Activated CD8-positive, alpha-beta T cell treated with anti-CD3 and anti-CD28 coated beads for 36 hours (primary cell): Measurements from ENCODE around the gene STK32C. TPM values are rescaled to one million over a fixed set of nuclear protein-coding genes. Genes with fewer than 3 reads are reported as not detected.

Source experiments
- ATAC-seq: fragments of 200-7000 bp; cut with Tn5 transposase; one replicate; pipeline ENCODE4 v1.10.0; 2021; ENCODE audit warnings: mild to moderate bottlenecking, moderate library complexity
- CTCF ChIA-PET: fragments of 350-600 bp; sonication (Branson Sonifier 250); formaldehyde crosslinking; loops from one replicate; lab custom pipeline; 2021; ENCODE audit warnings: antibody characterized with exemption; lab: Charles Lee
- POLR2A ChIA-PET: fragments of 350-600 bp; sonication (Branson Sonifier 250); formaldehyde crosslinking; loops from one replicate; lab custom pipeline; 2021; ENCODE audit warnings: antibody characterized with exemption; lab: Charles Lee
- DNase-seq: peaks from one replicate; pipeline ENCODE4 v3.0.0-alpha.2; 2020
- H3K27ac Mint-ChIP-seq: one replicate; pipeline ENCODE4 v1.8.0; 2021; ENCODE audit warnings: mild to moderate bottlenecking, mixed read lengths
- H3K27me3 Mint-ChIP-seq: one replicate; pipeline ENCODE4 v1.8.0; 2021; ENCODE audit warnings: mixed read lengths
- H3K36me3 Mint-ChIP-seq: one replicate; pipeline ENCODE4 v1.8.0; 2021; ENCODE audit warnings: low read depth, mixed read lengths
- H3K4me1 Mint-ChIP-seq: one replicate; pipeline ENCODE4 v1.8.0; 2021; ENCODE audit warnings: low read depth, mixed read lengths
- H3K4me3 Mint-ChIP-seq: one replicate; pipeline ENCODE4 v1.8.0; 2021; ENCODE audit warnings: mild to moderate bottlenecking, moderate library complexity, mixed read lengths
- H3K9me3 Mint-ChIP-seq: one replicate; pipeline ENCODE4 v1.8.0; 2021; ENCODE audit warnings: mixed read lengths
- CTCF ChIP-seq: fragments of 200-600 bp; IDR thresholded peaks from one replicate; pipeline ENCODE4 v1.8.0; 2022; ENCODE audit warnings: antibody characterized with exemption, mild to moderate bottlenecking
- intact Hi-C: fragments of 100-400 bp; cut with micrococcal nuclease; formaldehyde crosslinking; loops from one replicate; pipeline ENCODE4 v1.10.0; 2022
- total RNA-seq, 2 experiments: library from RNA; stranded (reverse); gene quantifications; one replicate each; pipeline ENCODE4 v1.2.3, GENCODE V29; 2021

STK32C gene
- total RNA-seq, 2 experiments from 2014 or later, result 29.3 to 31.4 TPM

- ATAC-seq (no peak), DNase-seq (no peak)
- ChIA-PET POLR2A (no interaction called here), CTCF (no interaction called here)
- intact Hi-C loops, result no loop called here
- no peak for TF ChIP-seq CTCF
- H3K27ac Mint-ChIP-seq, result no peak overlapping the region
- peaks cover 37% of the 10 kb centered on the region for H3K4me1 Mint-ChIP-seq
- H3K4me3 Mint-ChIP-seq, result no peak overlapping the region
- H3K27me3 Mint-ChIP-seq, result no peaks in the 10 kb centered on the region
- H3K36me3 Mint-ChIP-seq, result peaks cover 36% of the 10 kb centered on the region
- H3K9me3 Mint-ChIP-seq, result peaks cover 9% of the 10 kb centered on the region
These were observed 16.4 kb upstream of the STK32C start for GRCh38 chr10:132324186-132324585.

- no peak for DNase-seq
- H3K9me3 Mint-ChIP-seq, result peaks cover 4% of the 10 kb centered on the region
- H3K4me1 Mint-ChIP-seq, result peaks cover 23% of the 10 kb centered on the region
- no peak overlapping the region for H3K27ac Mint-ChIP-seq
- ATAC-seq, result no peak
- POLR2A ChIA-PET, result no interaction called here
- no peaks in the 10 kb centered on the region for H3K27me3 Mint-ChIP-seq
- intact Hi-C loops, result no loop called here
- CTCF ChIA-PET, result no interaction called here
- no peak for TF ChIP-seq CTCF
- H3K4me3 Mint-ChIP-seq, result no peak overlapping the region
- H3K36me3 Mint-ChIP-seq, result peaks cover 24% of the 10 kb centered on the region
These were observed 14.9 kb upstream of the STK32C start for GRCh38 chr10:132322586-132323048.

- ChIA-PET CTCF (no interaction called here), POLR2A (no interaction called here)
- intact Hi-C loops, result no loop called here
- Mint-ChIP-seq H3K27ac (no peak overlapping the region), H3K36me3 (peaks cover 19% of the 10 kb centered on the region), H3K9me3 (peaks cover under 1% of the 10 kb centered on the region), H3K27me3 (no peaks in the 10 kb centered on the region), H3K4me1 (peaks cover 17% of the 10 kb centered on the region), H3K4me3 (no peak overlapping the region)
- no peak for TF ChIP-seq CTCF
- ATAC-seq (no peak), DNase-seq (no peak)
These were observed 14.0 kb upstream of the STK32C start for GRCh38 chr10:132321726-132322125.

GRCh38 chr10:132320654-132321469, 13.1 kb upstream of the STK32C start:
- POLR2A ChIA-PET, result interaction anchor here (0.8 kb wide), 1 partner anchor 19 kb away, joined by 3 read pairs; no protein-coding TSS in a partner anchor
- no peak overlapping the region for H3K27ac Mint-ChIP-seq
- H3K36me3 Mint-ChIP-seq, result peaks cover 11% of the 10 kb centered on the region
- intact Hi-C loops, result no loop called here
- no peak for TF ChIP-seq CTCF
- H3K9me3 Mint-ChIP-seq, result no peaks in the 10 kb centered on the region
- H3K4me1 Mint-ChIP-seq, result peaks cover 13% of the 10 kb centered on the region
- DNase-seq (no peak), ATAC-seq (no peak)
- H3K27me3 Mint-ChIP-seq, result no peaks in the 10 kb centered on the region
- CTCF ChIA-PET, result no interaction called here
- no peak overlapping the region for H3K4me3 Mint-ChIP-seq
